Suprapubic skin (tissue), 4 donors: ENCODE measurements around the gene GSTM4. TPM values are rescaled to one million over a fixed set of nuclear protein-coding genes. Genes with fewer than 3 reads are reported as not detected.

Source experiments
- DNase-seq, 2 donors: peaks; one replicate each; pipeline ENCODE4 v3.0.0-alpha.2; 2019; ENCODE audit warnings: low spot score in 2 of 2
- H3K27ac ChIP-seq: fragments of 200-600 bp; sonication (generic); one replicate; pipeline ENCODE4 v1.5.1; 2019
- H3K27me3 ChIP-seq: fragments of 200-600 bp; sonication (generic); one replicate; pipeline ENCODE4 v1.5.1; 2019
- H3K36me3 ChIP-seq: fragments of 200-600 bp; sonication (generic); one replicate; pipeline ENCODE4 v1.5.1; 2019
- H3K4me1 ChIP-seq: fragments of 200-600 bp; sonication (generic); one replicate; pipeline ENCODE4 v1.5.1; 2019
- H3K4me3 ChIP-seq: fragments of 200-600 bp; sonication (generic); one replicate; pipeline ENCODE4 v1.5.1; 2019; ENCODE audit warnings: mild to moderate bottlenecking
- H3K9me3 ChIP-seq: fragments of 200-600 bp; sonication (generic); one replicate; pipeline ENCODE4 v1.5.1; 2019
- EP300 ChIP-seq: sonication (generic); formaldehyde crosslinking; IDR thresholded peaks from one replicate; pipeline ENCODE4 v1.6.1; 2017; ENCODE audit warnings: antibody characterized with exemption
- POLR2A ChIP-seq, 2 donors: fragments of 450-650 bp; IDR thresholded peaks; one replicate each; pipeline ENCODE4 v1.6.1; 2017; ENCODE audit warnings: antibody characterized with exemption in 2 of 2, mild to moderate bottlenecking in 2 of 2, moderate library complexity in 2 of 2
- POLR2AphosphoS5 ChIP-seq, 3 donors: sonication (generic); formaldehyde crosslinking; IDR thresholded peaks; one replicate each; pipeline ENCODE4 v1.6.1; 2017; ENCODE audit warnings: antibody characterized with exemption in 3 of 3
- WGBS: methylation state at CpG from one replicate; pipeline ENCODE4 v1.1.5; 2018; 5-methylcytosine and 5-hydroxymethylcytosine counted together
- total RNA-seq, 4 donors: library from RNA; depleted of rRNA; stranded (reverse); fragments of >200 nt; gene quantifications; one replicate each; pipeline ENCODE4 v1.1.0, GENCODE V29; 2016
- TF ChIP-seq, protein P1 (sequence below), 2 donors: fragments of 200-600 bp in 1 of 2; fragments of 450-650 bp in 1 of 2; sonication (generic) in 1 of 2; IDR thresholded peaks; one replicate each; pipeline ENCODE4 v1.5.1; 2016 to 2019; ENCODE audit warnings: antibody characterized with exemption in 2 of 2, mild to moderate bottlenecking in 1 of 2, moderate library complexity in 1 of 2

Gene GSTM4
- total RNA-seq, 4 donors from 2014 or later, result 18.7 to 41.1 (median 32.3) TPM

DNA sequence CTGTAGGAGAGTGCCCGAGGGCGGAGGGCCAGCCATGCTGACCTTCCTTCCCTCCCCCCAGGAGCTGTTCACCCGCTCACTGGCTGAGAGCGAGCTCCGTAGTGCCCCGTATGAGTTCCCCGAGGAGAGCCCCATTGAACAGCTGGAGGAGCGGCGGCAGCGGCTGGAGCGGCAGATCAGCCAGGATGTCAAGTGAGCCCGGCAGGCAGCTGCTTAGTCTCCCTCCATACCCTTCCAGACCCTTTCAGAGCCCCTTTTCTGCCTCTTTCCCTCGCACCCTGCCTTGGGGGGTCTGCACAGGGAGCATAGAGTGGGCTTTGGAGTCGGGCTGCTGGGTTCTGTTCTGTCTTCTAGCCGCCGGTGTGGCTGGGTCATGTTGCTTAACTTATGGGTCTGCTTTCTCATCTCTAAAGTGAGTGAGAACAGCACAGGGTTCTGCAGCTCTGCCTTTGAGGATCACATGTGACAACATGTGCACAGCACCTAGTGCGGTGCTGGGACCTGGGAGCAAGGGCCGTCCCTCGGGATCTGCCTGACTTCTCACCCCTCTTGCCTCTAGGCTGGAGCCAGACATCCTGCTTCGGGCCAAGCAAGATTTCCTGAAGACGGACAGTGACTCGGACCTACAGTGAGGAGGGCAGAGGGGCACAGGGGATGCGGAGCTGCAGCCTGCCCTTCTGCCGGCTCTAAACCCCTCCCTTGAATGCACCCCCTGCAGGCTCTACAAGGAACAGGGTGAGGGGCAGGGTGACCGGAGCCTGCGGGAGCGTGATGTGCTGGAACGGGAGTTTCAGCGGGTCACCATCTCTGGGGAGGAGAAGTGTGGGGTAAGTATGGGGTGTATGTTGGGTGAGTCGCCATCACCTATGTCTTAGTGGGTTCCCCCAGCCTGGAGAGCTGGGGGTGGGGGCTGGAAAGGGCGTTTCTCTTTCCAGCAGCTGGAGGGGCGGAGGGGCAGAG is 30.0 kb upstream of the GSTM4 start:
- peaks cover 38% of the 10 kb centered on the region for H3K4me1 ChIP-seq
- no peaks in the 10 kb centered on the region for H3K9me3 ChIP-seq
- DNase-seq, result no peak
- no peak overlapping the region for H3K4me3 ChIP-seq
- peaks cover 49% of the 10 kb centered on the region for H3K36me3 ChIP-seq
- no peak for TF ChIP-seq EP300
- TF ChIP-seq POLR2AphosphoS5 (IDR thresholded peaks at IDR 0.05), result no peak
- TF ChIP-seq, protein P1, sequence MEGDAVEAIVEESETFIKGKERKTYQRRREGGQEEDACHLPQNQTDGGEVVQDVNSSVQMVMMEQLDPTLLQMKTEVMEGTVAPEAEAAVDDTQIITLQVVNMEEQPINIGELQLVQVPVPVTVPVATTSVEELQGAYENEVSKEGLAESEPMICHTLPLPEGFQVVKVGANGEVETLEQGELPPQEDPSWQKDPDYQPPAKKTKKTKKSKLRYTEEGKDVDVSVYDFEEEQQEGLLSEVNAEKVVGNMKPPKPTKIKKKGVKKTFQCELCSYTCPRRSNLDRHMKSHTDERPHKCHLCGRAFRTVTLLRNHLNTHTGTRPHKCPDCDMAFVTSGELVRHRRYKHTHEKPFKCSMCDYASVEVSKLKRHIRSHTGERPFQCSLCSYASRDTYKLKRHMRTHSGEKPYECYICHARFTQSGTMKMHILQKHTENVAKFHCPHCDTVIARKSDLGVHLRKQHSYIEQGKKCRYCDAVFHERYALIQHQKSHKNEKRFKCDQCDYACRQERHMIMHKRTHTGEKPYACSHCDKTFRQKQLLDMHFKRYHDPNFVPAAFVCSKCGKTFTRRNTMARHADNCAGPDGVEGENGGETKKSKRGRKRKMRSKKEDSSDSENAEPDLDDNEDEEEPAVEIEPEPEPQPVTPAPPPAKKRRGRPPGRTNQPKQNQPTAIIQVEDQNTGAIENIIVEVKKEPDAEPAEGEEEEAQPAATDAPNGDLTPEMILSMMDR (IDR thresholded peaks at IDR 0.05), result no peak
- TF ChIP-seq POLR2A (IDR thresholded peaks at IDR 0.05), result no peak
- H3K27me3 ChIP-seq, result no peaks in the 10 kb centered on the region
- H3K27ac ChIP-seq, result no peak overlapping the region
- WGBS, result 89% methylated on average over 32 of the region's 32 CpGs

DNA sequence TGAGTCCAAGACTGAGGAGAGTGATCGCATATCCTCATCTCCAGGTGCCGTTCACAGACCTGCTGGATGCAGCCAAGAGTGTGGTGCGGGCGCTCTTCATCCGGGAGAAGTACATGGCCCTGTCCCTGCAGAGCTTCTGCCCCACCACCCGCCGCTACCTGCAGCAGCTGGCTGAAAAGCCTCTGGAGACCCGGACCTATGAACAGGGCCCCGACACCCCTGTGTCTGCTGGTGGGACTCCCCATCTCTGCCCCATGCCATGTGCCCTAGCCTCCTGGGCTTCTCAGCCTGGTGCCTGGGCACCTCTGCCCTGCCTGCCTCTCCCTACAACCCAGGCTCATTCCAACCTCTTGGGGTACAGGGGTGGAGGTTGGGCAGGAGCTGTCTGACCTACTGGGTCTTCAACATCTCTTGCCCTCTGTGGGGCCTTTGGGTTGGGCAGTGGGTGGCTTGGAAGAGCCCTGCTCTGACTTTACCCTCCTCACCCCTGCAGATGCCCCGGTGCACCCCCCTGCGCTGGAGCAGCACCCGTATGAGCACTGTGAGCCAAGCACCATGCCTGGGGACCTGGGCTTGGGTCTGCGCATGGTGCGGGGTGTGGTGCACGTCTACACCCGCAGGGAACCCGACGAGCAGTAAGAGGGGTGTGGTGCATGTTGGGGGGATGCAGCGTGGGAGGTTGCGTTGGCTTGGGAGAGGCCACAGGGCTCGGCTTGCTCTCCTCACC is 29.1 kb upstream of the GSTM4 start:
- DNase-seq, result no peak
- Histone ChIP-seq H3K27ac (no peak overlapping the region), H3K27me3 (no peaks in the 10 kb centered on the region), H3K9me3 (no peaks in the 10 kb centered on the region), H3K36me3 (peaks cover 56% of the 10 kb centered on the region), H3K4me3 (no peak overlapping the region), H3K4me1 (peaks cover 32% of the 10 kb centered on the region)
- TF ChIP-seq POLR2A (IDR thresholded peaks at IDR 0.05), result no peak
- TF ChIP-seq, protein P1 (IDR thresholded peaks at IDR 0.05), result no peak
- TF ChIP-seq POLR2AphosphoS5 (IDR thresholded peaks at IDR 0.05), result no peak
- no peak for TF ChIP-seq EP300
- WGBS, result 95% methylated on average over 7 of the region's 21 CpGs

DNA sequence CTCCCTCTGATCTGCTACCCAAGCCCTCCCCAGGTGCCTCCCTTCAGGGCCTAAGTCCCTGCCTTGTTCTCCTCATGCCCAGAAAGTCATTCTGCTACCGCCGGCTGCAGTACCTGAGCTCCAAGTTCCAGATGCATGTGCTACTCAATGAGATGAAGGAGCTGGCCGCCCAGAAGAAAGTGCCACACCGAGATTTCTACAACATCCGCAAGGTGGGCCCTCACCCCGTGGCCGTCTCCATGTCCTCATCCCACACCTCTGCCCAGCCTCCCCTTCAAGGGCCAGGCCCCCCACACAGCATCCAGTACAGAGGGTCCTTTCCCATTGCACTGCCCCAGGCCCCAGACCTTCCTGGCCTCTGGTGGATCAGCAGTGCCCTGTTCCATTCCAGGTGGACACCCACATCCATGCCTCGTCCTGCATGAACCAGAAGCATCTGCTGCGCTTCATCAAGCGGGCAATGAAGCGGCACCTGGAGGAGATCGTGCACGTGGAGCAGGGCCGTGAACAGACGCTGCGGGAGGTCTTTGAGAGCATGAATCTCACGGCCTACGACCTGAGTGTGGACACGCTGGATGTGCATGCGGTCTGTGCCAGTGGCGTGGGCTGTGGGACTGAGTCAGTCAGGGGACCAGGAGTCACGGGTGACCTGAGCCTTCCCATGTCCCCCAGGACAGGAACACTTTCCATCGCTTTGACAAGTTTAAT is 28.1 kb upstream of the GSTM4 start:
- no peak for DNase-seq
- WGBS, result 92% methylated on average over 18 of the region's 23 CpGs
- Histone ChIP-seq H3K4me1 (peaks cover 32% of the 10 kb centered on the region), H3K36me3 (peaks cover 56% of the 10 kb centered on the region), H3K4me3 (no peak overlapping the region), H3K27ac (no peak overlapping the region), H3K9me3 (no peaks in the 10 kb centered on the region), H3K27me3 (no peaks in the 10 kb centered on the region)
- TF ChIP-seq, protein P1 (IDR thresholded peaks at IDR 0.05), result no peak
- TF ChIP-seq POLR2A (IDR thresholded peaks at IDR 0.05) (no peak), POLR2AphosphoS5 (IDR thresholded peaks at IDR 0.05) (no peak)

DNA sequence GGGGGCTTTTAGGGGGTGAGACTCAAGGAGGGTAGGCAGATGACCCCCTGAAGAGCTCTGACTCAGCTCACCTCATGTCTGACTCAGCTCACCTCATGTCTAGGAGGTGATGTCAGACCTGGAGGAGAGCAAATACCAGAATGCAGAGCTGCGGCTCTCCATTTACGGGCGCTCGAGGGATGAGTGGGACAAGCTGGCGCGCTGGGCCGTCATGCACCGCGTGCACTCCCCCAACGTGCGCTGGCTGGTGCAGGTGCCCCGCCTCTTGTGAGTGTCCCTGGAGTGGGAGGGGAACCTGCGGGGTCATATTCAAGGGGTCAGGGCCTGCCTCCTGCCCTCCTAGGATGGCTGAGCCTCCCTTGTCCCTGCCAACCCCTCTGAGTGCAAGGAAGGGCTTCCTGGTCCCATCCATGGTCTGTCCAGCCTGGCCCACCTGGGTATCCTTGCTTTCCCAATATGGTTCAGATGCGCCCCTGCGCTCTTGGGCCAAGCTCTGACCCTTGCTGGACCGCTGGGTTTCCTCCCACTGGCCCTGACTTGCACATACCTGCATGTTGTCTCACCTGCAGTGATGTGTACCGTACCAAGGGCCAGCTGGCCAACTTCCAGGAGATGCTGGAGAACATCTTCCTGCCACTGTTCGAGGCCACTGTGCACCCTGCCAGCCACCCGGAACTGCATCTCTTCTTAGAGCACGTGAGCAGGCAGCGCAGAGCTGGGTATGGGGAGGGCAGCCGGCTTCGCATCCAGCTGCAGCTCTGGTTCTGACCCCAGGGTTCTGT is 27.2 kb upstream of the GSTM4 start:
- Histone ChIP-seq H3K27ac (no peak overlapping the region), H3K9me3 (no peaks in the 10 kb centered on the region), H3K4me3 (no peak overlapping the region), H3K27me3 (no peaks in the 10 kb centered on the region), H3K4me1 (peaks cover 26% of the 10 kb centered on the region), H3K36me3 (peaks cover 56% of the 10 kb centered on the region)
- TF ChIP-seq POLR2A (IDR thresholded peaks at IDR 0.05), result no peak
- TF ChIP-seq POLR2AphosphoS5 (IDR thresholded peaks at IDR 0.05), result no peak
- TF ChIP-seq EP300, result no peak
- TF ChIP-seq, protein P1 (IDR thresholded peaks at IDR 0.05), result no peak
- DNase-seq, result no peak
- 61% methylated on average over 7 of the region's 23 CpGs for WGBS
